Stimulated activated CD4-positive, alpha-beta T cell treated with anti-CD3 and anti-CD28 coated beads, Interleukin-4, amount 100 ng/mL, for 24 hours (primary cell): Measurements from ENCODE around the gene PDE4DIP.
"Not testable (repeated sequence)": the region's sequence is repeated elsewhere in the genome, so short reads cannot be mapped to it uniquely, and the experiment has no call there.

Experiments
- DNase-seq: peaks from one replicate; pipeline ENCODE4 v3.0.0-alpha.2; 2020

The PDE4DIP gene

DNA sequence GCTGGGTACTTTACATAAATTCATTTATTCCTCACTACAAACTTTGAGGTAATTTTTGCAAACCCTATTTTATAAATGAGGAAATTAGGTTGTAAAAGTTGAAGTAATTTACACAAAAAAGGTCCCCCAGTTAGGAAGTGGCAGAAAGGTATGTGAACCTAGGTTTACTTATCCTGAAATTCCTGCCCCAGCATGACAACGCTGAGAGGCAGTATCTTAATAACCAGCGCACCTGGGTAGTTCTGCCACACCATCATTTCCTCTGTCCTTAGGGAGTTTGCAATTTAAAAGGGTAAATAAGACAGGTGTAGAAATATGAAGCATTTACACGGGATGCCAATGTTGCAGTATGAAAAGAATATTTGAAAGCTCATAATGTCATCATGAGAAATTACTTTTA lies 79.6 kb downstream of the PDE4DIP start:
- DNase-seq = not testable (repeated sequence)

DNA sequence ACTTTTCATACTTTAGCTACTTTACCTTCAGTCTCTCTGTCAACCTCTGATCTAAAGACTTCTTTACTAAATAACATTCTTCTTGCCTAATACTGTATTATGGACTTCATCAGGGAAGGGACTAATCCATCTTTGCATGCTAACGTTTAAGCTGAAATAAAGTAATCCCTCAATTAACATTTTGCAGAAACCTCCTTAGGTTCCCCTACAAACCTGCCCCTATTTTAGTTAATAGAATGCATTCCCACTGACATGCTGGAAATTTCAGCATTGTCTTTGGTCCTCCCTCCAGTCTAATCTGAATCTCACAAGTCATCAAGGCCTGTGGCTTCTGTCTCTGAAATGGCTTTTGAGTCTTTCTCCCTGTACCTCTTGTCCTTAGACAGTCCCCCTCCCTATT lies 83.4 kb downstream of the PDE4DIP start:
- DNase-seq = not testable (repeated sequence)

DNA sequence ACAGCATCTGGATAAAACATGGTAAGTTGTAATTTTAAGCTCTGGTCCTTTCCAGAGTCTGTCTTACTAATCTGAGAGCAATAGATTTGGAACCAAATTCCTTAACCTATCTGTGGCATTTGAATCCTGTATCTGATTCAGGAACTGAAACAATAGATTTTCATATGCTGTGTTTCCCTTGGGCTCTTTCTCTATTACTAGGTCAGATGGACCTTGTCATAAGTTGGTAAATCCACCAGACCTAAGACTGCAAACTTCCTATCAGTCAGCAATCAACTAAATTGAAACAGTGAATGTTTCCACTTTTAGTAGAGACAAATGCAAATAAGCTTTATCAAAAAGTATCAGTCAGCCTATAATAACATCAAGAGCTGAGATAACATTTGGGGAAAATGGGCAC lies 85.0 kb downstream of the PDE4DIP start:
- not testable (repeated sequence) for DNase-seq

DNA sequence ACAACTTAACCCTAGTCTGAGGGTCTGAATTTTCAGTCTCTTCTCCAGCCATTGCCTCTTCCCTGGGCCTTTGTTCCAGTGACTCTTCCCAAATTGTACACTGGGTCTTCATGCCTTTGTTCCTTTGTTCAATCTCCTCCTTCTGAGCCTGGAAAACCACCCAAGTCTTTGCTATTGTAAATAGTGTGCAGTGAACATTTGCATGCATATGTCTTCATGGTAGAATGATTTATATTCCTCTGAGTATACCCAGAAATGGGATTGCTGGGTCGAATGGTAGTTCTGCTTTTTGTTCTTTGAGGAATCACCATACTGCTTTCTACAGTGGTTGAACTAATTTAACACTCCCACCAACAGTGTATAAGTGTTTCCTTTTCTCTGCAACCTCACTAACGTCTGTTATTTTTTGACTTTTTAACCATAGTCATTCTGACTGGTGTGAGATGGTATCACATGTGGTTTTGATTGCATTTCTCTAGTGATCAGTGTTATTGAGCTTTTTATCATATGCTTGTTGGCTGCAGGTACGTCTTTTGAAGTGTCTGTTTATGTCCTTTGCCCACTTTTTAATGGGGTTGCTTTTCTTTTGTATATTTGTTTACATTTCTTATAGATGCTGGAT lies 91.3 kb downstream of the PDE4DIP start:
- DNase-seq = not testable (repeated sequence)

DNA sequence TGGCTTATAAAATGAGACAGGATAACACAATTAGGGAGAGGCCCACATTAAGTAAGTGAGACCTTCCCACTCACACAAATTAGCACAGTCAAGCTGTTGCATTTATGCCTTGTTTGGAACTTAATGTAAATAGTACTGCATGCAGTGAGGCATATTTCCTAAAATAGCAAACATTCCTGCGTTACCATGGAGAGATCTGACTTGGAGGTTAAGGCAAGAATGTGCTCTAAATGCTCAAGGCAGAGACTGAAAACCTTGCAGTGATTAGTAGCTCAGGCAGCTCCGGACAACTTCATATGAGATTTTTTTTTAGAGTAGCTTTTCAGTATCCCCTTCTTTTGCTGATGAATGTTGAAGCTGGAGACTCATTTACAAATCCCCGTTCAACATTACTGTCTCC lies 98.7 kb downstream of the PDE4DIP start:
- DNase-seq = not testable (repeated sequence)

DNA sequence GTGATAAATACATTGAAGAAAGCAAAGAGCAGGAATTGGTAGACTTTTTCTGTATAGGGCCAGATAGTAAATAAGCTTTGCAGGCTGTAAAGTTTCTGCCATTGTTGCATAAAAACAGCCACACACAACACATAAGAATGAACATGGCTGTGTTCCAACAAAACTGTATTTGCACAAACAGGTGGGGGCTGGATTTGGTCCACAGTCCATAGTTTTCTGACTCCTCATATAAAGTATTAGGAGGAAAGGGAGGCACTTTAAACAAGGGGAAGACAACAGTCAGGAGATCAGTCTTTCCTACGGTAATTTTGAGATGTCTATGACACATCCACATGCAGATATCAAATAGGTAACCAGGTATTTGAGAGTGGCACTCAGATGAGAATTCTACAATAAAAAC lies 100.9 kb downstream of the PDE4DIP start:
- not testable (repeated sequence) for DNase-seq

DNA sequence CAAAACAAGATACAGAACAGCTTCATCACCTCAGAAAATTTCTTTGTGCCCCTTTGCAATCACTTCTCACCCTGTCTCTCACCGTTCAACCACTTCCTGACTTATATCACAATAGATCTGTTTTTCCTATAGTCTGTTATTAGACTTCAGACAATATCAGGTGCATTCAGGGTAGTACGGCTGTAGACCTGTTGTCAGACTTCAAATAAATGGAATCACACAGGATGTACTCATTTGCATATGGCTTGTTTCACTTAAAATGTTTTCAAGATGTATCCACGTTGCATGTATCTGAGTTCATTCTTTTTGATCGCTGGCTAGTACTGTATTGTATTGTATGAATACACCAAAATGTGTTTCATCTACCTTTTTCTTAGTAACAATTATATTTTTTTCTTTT lies 104.5 kb downstream of the PDE4DIP start:
- DNase-seq = not testable (repeated sequence)

DNA sequence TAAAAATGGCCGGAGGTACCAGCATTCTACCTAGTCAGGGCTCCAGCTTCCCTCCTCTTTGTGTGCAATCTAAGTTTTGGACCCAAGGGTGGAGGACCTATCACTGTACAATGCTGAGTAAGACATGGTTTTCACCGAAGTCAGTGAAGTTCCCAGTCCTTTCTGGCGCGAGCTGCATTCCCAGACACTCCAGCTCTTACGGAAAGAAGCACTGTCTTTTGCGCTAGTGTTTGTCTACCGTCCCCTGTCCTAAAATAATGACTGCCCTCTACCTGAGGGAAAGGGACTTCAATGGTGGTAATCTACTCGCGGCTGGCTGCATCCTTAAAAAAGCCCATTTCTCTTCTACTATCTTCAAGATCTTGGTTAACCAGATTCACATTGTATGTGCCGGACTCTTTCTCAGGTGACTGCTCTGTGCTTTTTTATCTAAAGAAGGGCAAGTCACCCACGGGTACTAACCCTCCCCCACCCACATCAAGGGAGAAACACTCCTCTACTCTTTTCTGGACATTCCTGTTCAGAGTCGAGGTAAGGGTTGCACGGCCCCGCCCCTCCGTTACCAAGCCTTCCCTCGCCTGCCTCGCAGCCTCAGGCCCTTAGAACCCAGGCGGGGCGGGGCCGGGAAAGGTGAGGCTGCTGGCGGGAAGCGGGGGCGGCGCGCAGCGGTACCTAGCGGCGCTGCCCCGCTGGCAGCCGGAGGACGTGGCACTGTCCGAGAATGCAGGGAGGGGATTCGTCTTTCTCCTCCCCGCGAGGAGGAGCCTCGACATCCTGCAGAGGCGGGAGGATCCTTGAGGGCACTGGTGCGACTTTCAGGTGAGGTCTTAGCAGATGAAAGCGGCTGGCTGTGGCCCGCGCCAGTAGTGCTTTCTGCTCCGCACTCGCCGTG lies 107.4 kb downstream of the PDE4DIP start:
- DNase-seq = peak; percentile 72

DNA sequence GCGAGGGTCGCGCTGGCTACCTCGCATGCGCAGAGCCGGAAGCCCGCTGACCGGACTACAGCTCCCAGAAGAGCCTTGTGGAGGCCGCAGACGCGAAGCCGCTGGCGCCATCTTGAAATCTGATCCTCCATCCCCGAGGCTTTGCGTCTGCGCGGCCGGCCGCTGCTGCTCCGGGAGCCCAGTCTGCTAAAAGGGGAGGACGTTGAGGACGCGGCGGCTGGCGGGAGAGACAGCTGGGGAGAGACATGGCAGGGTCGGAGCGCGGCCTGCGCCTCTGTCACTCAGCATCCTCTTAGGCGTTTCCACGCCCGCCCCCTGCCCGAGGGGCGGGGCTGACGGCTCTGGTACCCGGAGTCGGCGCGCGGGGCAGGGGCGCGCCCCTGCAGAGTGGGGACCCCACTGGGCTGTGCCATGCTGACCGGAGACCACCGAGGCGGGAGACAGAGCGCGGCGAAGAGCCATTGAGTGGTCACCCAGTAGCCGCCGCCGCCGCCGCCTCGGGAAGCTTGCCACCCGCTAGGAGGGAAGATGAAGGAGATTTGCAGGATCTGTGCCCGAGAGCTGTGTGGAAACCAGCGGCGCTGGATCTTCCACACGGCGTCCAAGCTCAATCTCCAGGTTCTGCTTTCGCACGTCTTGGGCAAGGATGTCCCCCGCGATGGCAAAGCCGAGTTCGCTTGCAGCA lies 108.2 kb downstream of the PDE4DIP start:
- peak; percentile 67 for DNase-seq

DNA sequence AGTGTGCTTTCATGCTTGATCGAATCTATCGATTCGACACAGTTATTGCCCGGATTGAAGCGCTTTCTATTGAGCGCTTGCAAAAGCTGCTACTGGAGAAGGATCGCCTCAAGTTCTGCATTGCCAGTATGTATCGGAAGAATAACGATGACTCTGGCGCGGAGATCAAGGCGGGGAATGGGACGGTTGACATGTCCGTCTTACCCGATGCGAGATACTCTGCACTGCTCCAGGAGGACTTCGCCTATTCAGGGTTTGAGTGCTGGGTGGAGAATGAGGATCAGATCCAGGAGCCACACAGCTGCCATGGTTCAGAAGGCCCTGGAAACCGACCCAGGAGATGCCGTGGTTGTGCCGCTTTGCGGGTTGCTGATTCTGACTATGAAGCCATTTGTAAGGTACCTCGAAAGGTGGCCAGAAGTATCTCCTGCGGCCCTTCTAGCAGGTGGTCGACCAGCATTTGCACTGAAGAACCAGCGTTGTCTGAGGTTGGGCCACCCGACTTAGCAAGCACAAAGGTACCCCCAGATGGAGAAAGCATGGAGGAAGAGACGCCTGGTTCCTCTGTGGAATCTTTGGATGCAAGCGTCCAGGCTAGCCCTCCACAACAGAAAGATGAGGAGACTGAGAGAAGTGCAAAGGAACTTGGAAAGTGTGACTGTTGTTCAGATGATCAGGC lies 108.8 kb downstream of the PDE4DIP start:
- peak; percentile 17 for DNase-seq

DNA sequence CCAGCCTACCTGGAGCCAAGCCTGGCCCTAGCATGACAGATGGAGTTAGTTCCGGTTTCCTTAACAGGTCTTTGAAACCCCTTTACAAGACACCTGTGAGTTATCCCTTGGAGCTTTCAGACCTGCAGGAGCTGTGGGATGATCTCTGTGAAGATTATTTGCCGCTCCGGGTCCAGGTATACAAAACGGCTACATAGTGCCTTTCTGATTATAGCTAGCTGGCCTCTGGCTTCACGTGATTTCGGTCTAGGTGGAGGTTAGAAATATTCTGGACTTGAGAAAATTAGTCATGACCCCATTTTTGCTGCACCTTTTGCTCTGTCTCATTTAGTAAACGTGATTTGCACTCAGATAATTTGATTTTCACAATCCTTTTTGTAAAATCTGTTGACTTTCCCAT lies 109.5 kb downstream of the PDE4DIP start:
- DNase-seq = not testable (repeated sequence)

DNA sequence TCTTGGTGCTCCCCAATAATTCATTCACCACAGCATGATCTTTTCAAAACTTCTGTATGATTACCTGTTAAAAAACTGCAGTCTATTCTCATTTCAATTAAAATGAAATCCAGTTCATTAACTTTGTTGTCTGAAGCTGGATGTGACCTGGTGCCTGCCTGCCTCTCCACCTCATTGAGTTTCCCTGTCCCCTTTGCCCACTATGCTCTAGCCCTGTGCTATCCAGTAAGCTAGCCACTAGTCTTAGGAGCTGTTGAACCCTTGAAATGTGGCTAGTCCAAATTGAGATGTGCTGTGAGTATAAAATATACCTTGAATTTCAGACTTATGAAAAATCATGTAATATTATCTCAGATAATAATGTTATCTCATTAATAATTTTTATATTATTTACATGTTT lies 114.1 kb downstream of the PDE4DIP start:
- not testable (repeated sequence) for DNase-seq

DNA sequence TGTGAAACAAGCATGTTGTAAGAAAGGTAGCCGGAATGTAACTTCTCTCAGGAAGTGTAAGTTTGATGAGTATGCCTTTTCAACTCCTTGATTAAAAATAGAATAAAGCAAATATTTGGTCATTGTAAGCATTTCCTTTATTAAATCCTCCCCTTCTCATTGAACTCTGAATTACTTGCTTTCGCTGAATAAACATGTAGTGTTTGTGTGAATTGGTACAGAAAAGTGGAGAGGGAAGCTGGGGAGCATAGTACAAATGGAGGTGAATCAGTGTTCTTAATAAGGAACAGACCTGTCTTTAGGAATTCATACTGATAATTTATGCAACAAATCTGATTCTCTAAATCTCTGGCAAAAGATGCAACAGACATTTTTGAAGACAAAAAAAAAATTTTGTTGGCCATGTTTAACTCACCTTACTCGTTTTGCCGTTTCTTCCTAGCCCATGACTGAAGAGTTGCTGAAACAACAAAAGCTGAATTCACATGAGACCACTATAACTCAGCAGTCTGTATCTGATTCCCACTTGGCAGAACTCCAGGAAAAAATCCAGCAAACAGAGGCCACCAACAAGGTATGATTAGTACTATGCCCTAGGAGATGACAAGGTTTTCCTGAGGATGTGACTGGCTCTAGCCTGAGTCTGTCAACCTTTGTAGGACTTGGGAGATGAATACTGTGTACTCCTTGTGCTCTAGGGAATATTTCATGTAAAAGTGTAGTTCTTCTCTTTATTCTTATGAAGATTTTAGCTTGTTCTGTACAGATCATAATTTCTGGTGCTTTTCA lies 116.2 kb downstream of the PDE4DIP start:
- not testable (repeated sequence) for DNase-seq

DNA sequence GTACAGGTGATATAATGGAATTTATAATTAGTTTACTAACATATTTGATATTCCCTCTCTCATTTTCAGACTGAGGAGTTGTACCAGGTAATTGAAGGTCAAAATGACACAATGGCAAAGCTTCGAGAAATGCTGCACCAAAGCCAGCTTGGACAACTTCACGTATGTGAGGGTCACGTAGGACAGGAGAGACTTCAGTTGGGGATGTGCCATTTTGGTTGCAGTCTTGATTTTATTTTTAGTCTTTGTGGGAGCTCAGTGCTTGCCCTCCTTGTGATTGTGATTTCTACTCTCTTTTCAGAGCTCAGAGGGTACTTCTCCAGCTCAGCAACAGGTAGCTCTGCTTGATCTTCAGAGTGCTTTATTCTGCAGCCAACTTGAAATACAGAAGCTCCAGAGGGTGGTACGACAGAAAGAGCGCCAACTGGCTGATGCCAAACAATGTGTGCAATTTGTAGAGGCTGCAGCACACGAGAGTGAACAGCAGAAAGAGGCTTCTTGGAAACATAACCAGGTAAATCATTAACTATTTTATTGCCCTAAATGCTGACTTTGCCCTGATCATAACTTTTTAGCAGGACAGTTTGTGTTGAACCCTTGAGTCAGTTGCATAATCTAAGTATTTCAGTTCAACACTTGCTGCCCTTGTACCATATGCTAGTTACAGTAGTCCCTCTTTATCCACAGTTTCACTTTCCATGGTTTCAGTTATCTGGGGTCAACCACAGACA lies 118.1 kb downstream of the PDE4DIP start:
- not testable (repeated sequence) for DNase-seq

DNA sequence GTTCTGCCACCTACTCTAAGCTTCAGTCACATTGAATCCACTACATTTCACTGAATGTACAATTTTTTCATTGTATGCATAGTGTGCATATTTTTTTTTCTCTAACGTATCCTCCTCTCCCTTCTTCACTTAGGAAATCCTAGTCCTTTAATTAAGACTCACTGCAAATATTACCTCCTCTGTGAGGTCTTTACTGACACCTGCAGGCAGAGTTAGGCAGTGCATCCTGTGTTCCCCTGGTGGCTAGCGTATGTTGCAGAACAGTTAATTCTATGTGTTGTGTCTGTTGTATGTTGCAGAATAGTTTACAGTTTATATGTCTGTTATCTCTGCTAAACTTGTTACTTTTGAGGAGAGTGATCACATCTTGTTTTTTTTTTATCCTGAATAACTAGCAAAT lies 121.9 kb downstream of the PDE4DIP start:
- not testable (repeated sequence) for DNase-seq

DNA sequence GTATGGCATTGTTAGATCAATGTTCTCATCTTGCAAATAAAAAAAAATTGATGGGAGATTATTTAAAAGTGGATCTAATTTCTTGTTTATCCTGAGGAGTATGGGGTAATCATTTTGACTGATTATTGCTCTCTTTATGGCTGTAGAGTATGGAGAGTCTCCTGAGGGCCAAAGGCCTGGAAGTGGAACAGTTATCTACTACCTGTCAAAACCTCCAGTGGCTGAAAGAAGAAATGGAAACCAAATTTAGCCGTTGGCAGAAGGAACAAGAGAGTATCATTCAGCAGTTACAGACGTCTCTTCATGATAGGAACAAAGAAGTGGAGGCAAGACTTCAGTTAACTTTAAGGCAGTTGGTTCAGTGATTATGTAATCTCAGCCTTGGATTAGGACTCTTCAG lies 123.4 kb downstream of the PDE4DIP start:
- not testable (repeated sequence) for DNase-seq

DNA sequence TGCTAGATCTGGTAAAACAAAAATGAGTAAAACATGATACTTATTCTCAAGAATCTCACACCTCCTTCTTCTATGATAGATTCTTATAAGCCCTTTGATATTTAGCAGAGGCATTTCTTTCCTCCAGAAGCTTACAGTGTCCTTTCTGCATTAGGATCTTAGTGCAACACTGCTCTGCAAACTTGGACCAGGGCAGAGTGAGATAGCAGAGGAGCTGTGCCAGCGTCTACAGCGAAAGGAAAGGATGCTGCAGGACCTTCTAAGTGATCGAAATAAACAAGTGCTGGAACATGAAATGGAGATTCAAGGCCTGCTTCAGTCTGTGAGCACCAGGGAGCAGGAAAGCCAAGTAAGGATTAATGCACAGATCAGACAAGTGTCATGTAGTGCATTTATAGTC lies 124.5 kb downstream of the PDE4DIP start:
- DNase-seq = not testable (repeated sequence)

DNA sequence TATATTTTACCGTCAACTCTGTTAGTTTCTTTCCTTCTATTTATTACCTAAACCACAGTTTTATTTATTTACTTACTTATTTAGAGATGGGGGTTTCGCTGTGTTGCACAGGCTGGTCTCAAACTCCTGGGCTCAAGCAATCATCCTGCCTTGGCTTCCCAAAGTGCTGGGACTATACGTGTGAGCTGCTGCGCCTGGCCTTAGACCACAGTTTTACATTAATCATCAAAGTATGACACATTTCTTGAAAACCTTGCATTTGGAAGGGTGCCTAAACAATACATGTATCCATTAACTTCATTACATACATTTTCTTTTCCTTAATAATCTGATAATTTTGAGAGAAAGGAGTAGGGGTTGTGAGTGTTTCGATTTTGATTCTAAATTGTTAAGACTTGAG lies 124.9 kb downstream of the PDE4DIP start:
- not testable (repeated sequence) for DNase-seq

DNA sequence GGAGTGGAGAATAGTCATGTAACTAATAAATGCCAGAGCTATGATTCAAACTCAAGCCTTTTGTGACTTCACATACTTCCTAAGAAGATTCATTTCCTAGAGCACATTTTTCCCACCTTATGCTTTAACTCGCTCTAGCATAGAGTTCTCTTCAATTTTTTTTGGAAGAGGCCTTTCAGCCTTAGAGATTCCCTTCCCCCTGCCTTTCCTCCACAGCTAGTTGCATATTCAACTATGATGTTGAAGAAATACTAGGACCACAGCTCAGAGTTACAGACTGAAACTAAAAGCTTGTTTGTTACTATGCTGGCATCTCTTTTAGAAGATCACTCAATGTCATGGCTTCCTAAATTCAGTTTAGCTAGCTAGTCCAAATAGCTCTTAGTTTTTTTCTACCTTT lies 131.2 kb downstream of the PDE4DIP start:
- DNase-seq = not testable (repeated sequence)

DNA sequence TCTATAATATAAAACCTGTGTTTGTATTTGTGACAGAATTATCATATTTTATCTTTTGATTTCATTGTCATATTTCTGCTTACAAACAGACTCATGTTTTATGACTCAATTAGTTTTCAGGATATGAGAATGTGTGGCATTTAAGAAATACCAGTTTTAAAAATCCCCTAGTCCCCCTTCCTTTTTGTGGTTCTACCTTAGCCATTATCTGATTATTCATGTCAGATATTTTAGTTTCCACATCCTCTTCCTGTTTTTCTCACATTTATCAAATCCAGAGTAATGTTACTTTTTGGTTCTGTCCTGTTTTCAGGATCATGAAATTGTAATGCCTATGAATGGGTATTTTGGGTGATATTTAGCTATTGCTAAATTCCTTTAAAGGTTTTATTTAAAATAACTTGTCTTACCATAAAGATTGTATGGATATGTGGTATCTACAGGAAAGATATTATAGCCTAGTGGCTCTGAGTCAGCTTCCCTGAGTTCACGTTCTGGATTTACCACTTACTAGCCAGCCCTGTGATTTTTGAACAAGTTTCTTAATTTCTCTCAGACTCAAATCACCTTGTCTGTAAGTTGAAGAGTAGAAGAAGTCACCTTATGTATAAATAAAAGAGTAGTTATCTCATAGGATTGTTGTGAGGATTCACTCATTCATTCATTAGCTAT lies 131.8 kb downstream of the PDE4DIP start:
- not testable (repeated sequence) for DNase-seq

DNA sequence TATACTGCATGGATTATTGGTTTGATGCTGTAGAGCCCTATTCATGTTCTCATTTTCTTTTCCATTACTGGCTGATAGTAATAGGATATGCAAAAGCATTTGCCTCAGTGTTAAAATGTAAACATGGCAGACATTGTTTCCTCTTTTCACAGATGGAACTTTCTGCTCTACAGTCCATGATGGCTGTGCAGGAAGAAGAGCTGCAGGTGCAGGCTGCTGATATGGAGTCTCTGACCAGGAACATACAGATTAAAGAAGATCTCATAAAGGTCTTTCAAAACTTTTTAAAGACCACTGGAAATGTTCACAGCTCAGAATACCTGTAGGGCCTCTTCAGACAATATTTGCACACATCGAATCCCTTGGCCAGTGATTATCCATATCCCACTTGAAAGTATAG lies 133.6 kb downstream of the PDE4DIP start:
- DNase-seq = not testable (repeated sequence)
